K562 (cell line): Measurements from ENCODE around the gene TGFB2. TPM values are rescaled to one million over a fixed set of nuclear protein-coding genes. Genes with fewer than 3 reads are reported as not detected.

Experiments used
- ATAC-seq: fragments of 200-7000 bp; cut with Tn5 transposase; 3 replicates; pipeline ENCODE4 v1.9.1; 2020; ENCODE audit warnings: moderate library complexity
- BruUV-seq: library from RNA; stranded (reverse); fragments of 400-500 nt; replicated peaks from 2 replicates; lab custom pipeline; 2021; lab: Mats Ljungman, UMichigan
- CTCF ChIA-PET: fragments of 300-600 bp; formaldehyde crosslinking; extraction: SDS; loops from one replicate; lab custom pipeline; 2021; ENCODE audit warnings: low intra/inter-chr PET ratio; lab: Yijun Ruan, JAX
- POLR2A ChIA-PET: fragments of 300-600, 350-650 bp; sonication (Branson Sonifier 250); formaldehyde crosslinking; extraction: SDS; loops from one replicate; lab custom pipeline; 2021; ENCODE audit warnings: antibody characterized with exemption, inconsistent platforms; lab: Yijun Ruan, JAX
- DNase-seq, 4 experiments: peaks; one replicate each; pipeline versions ENCODE4 v3.0.0 to v3.0.0-alpha.2; 2011 to 2018; ENCODE audit warnings: low spot score in 3 of 4, mixed read lengths in 3 of 4; ENCODE audit errors: extremely low read depth in 1 of 4
- FAIRE-seq: peaks from 2 replicates; lab custom pipeline; 2011; peaks lifted over from hg19 to GRCh38; lab: Jason Lieb, UNC
- H2AFZ ChIP-seq: 2 replicates; pipeline ENCODE4 v1.6.0; 2011; ENCODE audit warnings: low read depth, low read length, control low read depth, inconsistent platforms
- H3K27ac ChIP-seq: fragments of 200-600 bp; 3 replicates; pipeline ENCODE4 v1.8.0; 2011; ENCODE audit warnings: low read depth, mild to moderate bottlenecking, control low read depth, inconsistent platforms, low read length, moderate library complexity, mixed read lengths; ENCODE audit errors: extremely low read depth
- H3K27me3 ChIP-seq, 2 experiments: fragments of 300-600 bp in 1 of 2; 2 replicates in 1 of 2; 3 replicates in 1 of 2; pipeline versions ENCODE4 v1.6.0 to v1.8.0; 2011; ENCODE audit warnings: inconsistent platforms in 2 of 2, low read length in 2 of 2, mild to moderate bottlenecking in 1 of 2, mixed read lengths in 1 of 2, moderate library complexity in 1 of 2; ENCODE audit not compliant: control insufficient read depth in 2 of 2, insufficient read depth in 2 of 2
- H3K36me3 ChIP-seq: fragments of 300-600 bp; 3 replicates; pipeline ENCODE4 v1.8.0; 2011; ENCODE audit warnings: mild to moderate bottlenecking, low read length, inconsistent platforms; ENCODE audit not compliant: control insufficient read depth, insufficient read depth
- H3K4me1 ChIP-seq, 2 experiments: fragments of 200-600 bp in 1 of 2; replicated peaks in 1 of 2; 2 replicates in 1 of 2; 3 replicates in 1 of 2; pipeline versions ENCODE4 v1.5.1 to v1.8.0; 2011; ENCODE audit warnings: inconsistent platforms in 2 of 2, low read length in 2 of 2, mild to moderate bottlenecking in 1 of 2, mixed read lengths in 1 of 2, moderate library complexity in 1 of 2; ENCODE audit not compliant: control insufficient read depth in 2 of 2, insufficient read depth in 2 of 2
- H3K4me2 ChIP-seq: 2 replicates; pipeline ENCODE4 v1.6.1; 2011; ENCODE audit warnings: low read length, control low read depth, inconsistent platforms, mixed read lengths; ENCODE audit not compliant: insufficient read depth
- H3K4me3 ChIP-seq: fragments of 200-600 bp; sonication (generic), shearing (Covaris generic); 2 replicates; pipeline ENCODE4 v1.5.1; 2016; ENCODE audit warnings: control low read depth, inconsistent platforms
- H3K79me2 ChIP-seq: fragments of 200-600 bp; 3 replicates; pipeline ENCODE4 v1.8.0; 2011; ENCODE audit warnings: low read length, inconsistent platforms; ENCODE audit not compliant: control insufficient read depth, insufficient read depth
- H3K9ac ChIP-seq, 2 experiments: 2 replicates each; pipeline versions ENCODE4 v1.6.0 to v1.6.1; 2011; ENCODE audit warnings: low read depth in 2 of 2, low read length in 2 of 2, control low read depth in 1 of 2, inconsistent platforms in 1 of 2, mild to moderate bottlenecking in 1 of 2, mixed read lengths in 1 of 2; ENCODE audit not compliant: insufficient read depth in 1 of 2
- H3K9me1 ChIP-seq: one replicate; pipeline ENCODE4 v1.6.0; 2011; ENCODE audit warnings: inconsistent platforms, mild to moderate bottlenecking, low read length, moderate library complexity; ENCODE audit not compliant: control insufficient read depth, insufficient read depth
- H3K9me3 ChIP-seq: replicated peaks from 2 replicates; pipeline ENCODE4 v1.5.1; 2011; ENCODE audit warnings: low read depth, low read length, inconsistent platforms; ENCODE audit not compliant: control insufficient read depth, insufficient read depth
- H4K20me1 ChIP-seq: replicated peaks from 2 replicates; pipeline ENCODE4 v1.6.1; 2011; ENCODE audit warnings: low read length, inconsistent platforms, mixed read lengths; ENCODE audit not compliant: control insufficient read depth, insufficient read depth
- FOXP4 ChIP-seq: sonication (generic); formaldehyde crosslinking; IDR thresholded peaks from 2 replicates; pipeline ENCODE4 v1.8.0; 2022; ENCODE audit warnings: mild to moderate bottlenecking, missing genetic modification reagents, borderline replicate concordance
- POLR2G ChIP-seq: fragments of 200-400 bp; formaldehyde crosslinking; IDR thresholded peaks from 2 replicates; pipeline ENCODE4 v1.6.1; 2017; ENCODE audit warnings: low read depth, mild to moderate bottlenecking, antibody characterized with exemption, low read length, moderate library complexity
- WGBS: fragments of 100-300 bp; shearing (Covaris generic); methylation state at CpG from one replicate; pipeline ENCODE4 v1.1.6; 2016; ENCODE audit warnings: low coverage, mixed read lengths; ENCODE audit not compliant: insufficient coverage; ENCODE audit errors: missing lambda C conversion rate; 5-methylcytosine and 5-hydroxymethylcytosine counted together
- in situ Hi-C: fragments of 300-500 bp; cut with MboI; formaldehyde crosslinking; loops from 4 replicates; pipeline ENCODE4 v1.15.0; 2018; ENCODE audit warnings: inconsistent platforms, mixed read lengths
- intact Hi-C: fragments of 100-400 bp; cut with micrococcal nuclease; formaldehyde crosslinking; loops from 2 replicates; pipeline ENCODE4 v1.14.2; 2022
- polyA plus RNA-seq, 8 experiments: library from polyadenylated mRNA; depleted of rRNA in 4 of 8; stranded (reverse) in 5 of 8; unstranded in 3 of 8; fragments of >200 nt; fragmentation: Nextera tagmentation in 2 of 8; fragmentation: Illumina TruSeq in 1 of 8; extraction: Ambion mirVana in 2 of 8; extraction: Trizol in 1 of 8; gene quantifications; 2 replicates each; pipeline versions ENCODE4 v1.2.1 to v1.2.3, GENCODE V29; 2011 to 2014; ENCODE audit warnings: inconsistent platforms in 1 of 8, missing spikeins in 1 of 8
- total RNA-seq, 7 experiments: library from RNA; depleted of rRNA in 6 of 7; stranded (reverse); fragments of >200 nt in 6 of 7; fragmentation: Illumina TruSeq in 2 of 7; extraction: Trizol in 2 of 7; gene quantifications; 2 replicates each; pipeline versions ENCODE4 v1.2.1 to v1.2.3, GENCODE V29; 2011 to 2021; ENCODE audit warnings: low replicate concordance in 1 of 7

TGFB2 gene
- total and polyA plus RNA-seq, 9 of the 15 experiments (the other 6 are each of a cell fraction or from before 2014, with no cell fraction given) = 0.03 to 0.41 (median 0.11) TPM; not detected in 3

DNA sequence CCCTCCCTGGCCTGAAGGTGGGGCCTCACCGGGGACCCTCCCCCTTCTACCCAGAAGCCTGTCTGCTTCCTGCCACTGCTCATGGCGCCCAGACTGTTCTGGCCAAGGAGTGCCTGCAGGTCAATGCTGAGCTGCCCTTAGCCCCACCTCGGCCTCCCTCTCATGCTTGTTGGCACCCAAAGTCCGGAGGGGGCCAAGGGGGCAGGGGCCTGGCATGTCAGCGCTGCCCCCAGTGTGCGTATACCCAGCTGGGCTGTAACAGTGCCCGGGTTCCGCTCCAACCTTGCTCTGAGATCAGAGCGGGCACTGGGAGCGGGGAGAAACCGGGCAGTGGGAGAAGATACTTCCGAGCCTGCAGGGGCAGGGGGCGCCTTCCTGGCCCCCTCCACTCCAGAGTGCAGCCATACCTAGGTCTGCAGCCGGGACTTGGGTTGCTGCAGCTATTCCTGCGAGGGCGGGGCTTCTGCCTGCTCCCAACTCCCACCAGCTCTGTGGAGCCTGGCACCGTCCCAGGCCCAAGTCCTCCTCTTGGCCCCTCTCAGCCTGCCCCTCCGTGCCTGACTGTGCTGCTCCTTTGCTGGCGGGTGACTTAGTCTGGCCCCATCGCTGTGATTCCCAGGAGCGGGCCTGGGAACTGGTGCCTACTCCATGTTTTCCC lies 21.4 kb upstream of the TGFB2 start:
- POLR2A ChIA-PET = interaction anchor here (0.7 kb wide), 1 partner anchor 35 kb away, joined by 3 read pairs; no protein-coding TSS in a partner anchor
- Histone ChIP-seq H3K27ac (no peak overlapping the region), H3K9ac (no peak overlapping the region), H3K9me3 (no peaks in the 10 kb centered on the region), H3K36me3 (peaks cover 51% of the 10 kb centered on the region; the same call in 1 of the 3 replicates), H3K79me2 (0 out of 3 replicates have a peak, but pooled peaks cover 3% of the 10 kb centered on the region), H3K4me3 (no peak overlapping the region), H3K27me3 (no peaks in the 10 kb centered on the region), H3K9me1 (no peaks in the 10 kb centered on the region), H3K4me2 (no peak overlapping the region), H3K4me1 (peaks cover 0 to 10% of the 10 kb centered on the region in 2 experiments; a peak in 1 of 5 replicates)
- 90% methylated on average over 11 of the region's 21 CpGs for WGBS
- in situ Hi-C loops = no loop called here
- BruUV-seq = no TSS peak
- intact Hi-C loops = no loop called here
- ATAC-seq (peak; percentile 35; the same call in 2 of the 3 replicates), DNase-seq (no peak)
- TF ChIP-seq POLR2G (peak; percentile 48; the same call in 1 of the 2 replicates), FOXP4 (CRISPR knock-in tag) (no peak)
- TF ChIP-seq, all 486 proteins: peak for 1
- Histone ChIP-seq H2AFZ (no peak overlapping the region), H4K20me1 (no peaks in the 10 kb centered on the region)
- FAIRE-seq = no peak
- CTCF ChIA-PET = no interaction called here
